ENCODE data around the gene ASPSCR1. TPM values are rescaled to one million over a fixed set of nuclear protein-coding genes. Genes with fewer than 3 reads are reported as not detected.
A peak's percentile ranks its signal among the peaks of the same experiment; 100 is the strongest.

ASPSCR1 gene
- total and polyA plus RNA-seq, 2 of the 13 experiments (the other 11 are each of a cell fraction or from before 2014, with no cell fraction given) = 274 to 314 TPM

DNA sequence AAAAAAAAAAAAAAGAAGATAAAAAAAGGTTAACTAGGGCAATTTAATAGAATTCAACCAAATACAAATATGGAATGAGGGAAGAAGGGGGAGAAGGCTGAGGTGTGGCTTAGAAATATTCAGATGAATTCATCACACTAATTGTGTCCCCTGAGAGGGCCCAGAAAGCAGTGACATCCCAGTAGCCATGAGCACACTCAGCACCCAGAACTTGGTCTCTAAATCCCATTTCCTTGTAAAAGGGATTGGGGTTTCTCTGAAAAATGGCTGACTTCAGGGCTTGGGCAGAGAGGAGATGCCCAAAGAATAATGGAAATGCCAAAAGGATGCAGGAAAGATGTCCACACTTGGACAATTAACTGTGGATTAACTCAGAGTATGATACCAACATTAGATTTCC lies 4.0 kb upstream of the ASPSCR1 start:
- POLR2A ChIA-PET = interaction anchor here (14.1 kb wide), 1 partner anchor 22 kb away, joined by 382 read pairs; no protein-coding TSS in a partner anchor
- ATAC-seq = no peak
- intact Hi-C loops (cut with micrococcal nuclease; ENCODE audit: unreplicated experiment) = loop anchor here (10.0 kb wide), 1 partner anchor 121 kb away; the partner anchor contains the start of gene FASN

DNA sequence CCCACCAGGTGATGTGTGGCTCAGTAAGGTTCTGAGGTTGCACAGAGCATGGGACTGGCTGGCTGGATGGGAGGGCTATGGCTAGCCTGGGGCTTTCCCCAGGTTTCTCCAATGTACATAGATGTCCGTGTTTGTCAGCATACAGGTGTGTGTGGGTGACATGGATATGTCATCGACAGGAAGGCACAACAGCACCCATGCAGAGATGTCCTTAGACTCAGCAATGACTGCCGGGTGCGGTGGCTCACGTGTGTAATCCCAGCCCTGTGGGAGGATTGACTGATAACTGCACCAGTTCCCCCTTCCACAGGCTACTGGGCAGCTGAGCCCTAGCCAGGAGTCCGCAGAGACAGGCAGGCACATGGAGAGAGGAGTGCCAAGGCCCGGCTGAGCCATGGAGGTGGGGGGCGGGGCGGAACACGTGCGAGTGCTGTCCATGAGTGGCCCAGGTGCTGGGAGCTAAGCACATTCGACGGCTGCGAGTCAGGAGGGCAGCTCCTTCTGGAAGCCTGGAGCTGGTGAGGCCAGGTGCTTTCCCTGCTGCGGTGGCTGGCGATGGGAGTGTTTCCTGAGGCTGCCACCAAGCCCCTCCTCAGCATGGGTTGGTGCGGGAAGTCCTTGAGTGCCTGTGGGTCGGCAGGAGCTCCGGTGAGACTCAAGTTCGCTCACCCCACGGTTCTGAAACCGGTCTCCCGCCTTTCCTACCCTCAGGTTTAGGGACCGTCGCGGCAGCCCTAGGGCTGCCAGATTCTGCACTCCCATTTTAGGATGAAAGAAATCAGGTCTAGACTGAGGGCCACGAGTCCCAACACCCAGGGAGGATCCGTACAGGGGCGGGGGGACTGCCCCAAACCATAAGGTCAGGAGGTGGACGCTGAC lies 858 bp upstream of the ASPSCR1 start:
- ChIA-PET CTCF (ENCODE audit: low intra/inter-chr PET ratio, low total read pairs) (interaction anchor here (5.6 kb wide), 1 partner anchor 17 kb away, joined by 25 read pairs; the partner anchor contains the start of gene NOTUM), POLR2A (interaction anchor here (0.9 to 14.1 kb wide), 10 partner anchors 9 to 250 kb away, joined by 3 to 382 read pairs (median 4); partner anchors contain the start of genes CENPX, LRRC45 and NOTUM)
- WGBS (ENCODE audit: low lambda C conversion rate) = 26% methylated on average over 25 of the region's 30 CpGs
- no peak for TF ChIP-seq DNMT3B (CRISPR knock-in tag; conservative IDR thresholded peaks at IDR 0.05)
- TF ChIP-seq, protein P1, sequence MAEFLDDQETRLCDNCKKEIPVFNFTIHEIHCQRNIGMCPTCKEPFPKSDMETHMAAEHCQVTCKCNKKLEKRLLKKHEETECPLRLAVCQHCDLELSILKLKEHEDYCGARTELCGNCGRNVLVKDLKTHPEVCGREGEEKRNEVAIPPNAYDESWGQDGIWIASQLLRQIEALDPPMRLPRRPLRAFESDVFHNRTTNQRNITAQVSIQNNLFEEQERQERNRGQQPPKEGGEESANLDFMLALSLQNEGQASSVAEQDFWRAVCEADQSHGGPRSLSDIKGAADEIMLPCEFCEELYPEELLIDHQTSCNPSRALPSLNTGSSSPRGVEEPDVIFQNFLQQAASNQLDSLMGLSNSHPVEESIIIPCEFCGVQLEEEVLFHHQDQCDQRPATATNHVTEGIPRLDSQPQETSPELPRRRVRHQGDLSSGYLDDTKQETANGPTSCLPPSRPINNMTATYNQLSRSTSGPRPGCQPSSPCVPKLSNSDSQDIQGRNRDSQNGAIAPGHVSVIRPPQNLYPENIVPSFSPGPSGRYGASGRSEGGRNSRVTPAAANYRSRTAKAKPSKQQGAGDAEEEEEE (CRISPR knock-in tag; IDR thresholded peaks at IDR 0.05; ENCODE audit: borderline replicate concordance) = peak; percentile 78; the same call in 1 of the 2 replicates
- TF ChIP-seq, protein P2, sequence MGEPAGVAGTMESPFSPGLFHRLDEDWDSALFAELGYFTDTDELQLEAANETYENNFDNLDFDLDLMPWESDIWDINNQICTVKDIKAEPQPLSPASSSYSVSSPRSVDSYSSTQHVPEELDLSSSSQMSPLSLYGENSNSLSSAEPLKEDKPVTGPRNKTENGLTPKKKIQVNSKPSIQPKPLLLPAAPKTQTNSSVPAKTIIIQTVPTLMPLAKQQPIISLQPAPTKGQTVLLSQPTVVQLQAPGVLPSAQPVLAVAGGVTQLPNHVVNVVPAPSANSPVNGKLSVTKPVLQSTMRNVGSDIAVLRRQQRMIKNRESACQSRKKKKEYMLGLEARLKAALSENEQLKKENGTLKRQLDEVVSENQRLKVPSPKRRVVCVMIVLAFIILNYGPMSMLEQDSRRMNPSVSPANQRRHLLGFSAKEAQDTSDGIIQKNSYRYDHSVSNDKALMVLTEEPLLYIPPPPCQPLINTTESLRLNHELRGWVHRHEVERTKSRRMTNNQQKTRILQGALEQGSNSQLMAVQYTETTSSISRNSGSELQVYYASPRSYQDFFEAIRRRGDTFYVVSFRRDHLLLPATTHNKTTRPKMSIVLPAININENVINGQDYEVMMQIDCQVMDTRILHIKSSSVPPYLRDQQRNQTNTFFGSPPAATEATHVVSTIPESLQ (CRISPR knock-in tag; conservative IDR thresholded peaks at IDR 0.05) = no peak
- TF ChIP-seq, protein P3, sequence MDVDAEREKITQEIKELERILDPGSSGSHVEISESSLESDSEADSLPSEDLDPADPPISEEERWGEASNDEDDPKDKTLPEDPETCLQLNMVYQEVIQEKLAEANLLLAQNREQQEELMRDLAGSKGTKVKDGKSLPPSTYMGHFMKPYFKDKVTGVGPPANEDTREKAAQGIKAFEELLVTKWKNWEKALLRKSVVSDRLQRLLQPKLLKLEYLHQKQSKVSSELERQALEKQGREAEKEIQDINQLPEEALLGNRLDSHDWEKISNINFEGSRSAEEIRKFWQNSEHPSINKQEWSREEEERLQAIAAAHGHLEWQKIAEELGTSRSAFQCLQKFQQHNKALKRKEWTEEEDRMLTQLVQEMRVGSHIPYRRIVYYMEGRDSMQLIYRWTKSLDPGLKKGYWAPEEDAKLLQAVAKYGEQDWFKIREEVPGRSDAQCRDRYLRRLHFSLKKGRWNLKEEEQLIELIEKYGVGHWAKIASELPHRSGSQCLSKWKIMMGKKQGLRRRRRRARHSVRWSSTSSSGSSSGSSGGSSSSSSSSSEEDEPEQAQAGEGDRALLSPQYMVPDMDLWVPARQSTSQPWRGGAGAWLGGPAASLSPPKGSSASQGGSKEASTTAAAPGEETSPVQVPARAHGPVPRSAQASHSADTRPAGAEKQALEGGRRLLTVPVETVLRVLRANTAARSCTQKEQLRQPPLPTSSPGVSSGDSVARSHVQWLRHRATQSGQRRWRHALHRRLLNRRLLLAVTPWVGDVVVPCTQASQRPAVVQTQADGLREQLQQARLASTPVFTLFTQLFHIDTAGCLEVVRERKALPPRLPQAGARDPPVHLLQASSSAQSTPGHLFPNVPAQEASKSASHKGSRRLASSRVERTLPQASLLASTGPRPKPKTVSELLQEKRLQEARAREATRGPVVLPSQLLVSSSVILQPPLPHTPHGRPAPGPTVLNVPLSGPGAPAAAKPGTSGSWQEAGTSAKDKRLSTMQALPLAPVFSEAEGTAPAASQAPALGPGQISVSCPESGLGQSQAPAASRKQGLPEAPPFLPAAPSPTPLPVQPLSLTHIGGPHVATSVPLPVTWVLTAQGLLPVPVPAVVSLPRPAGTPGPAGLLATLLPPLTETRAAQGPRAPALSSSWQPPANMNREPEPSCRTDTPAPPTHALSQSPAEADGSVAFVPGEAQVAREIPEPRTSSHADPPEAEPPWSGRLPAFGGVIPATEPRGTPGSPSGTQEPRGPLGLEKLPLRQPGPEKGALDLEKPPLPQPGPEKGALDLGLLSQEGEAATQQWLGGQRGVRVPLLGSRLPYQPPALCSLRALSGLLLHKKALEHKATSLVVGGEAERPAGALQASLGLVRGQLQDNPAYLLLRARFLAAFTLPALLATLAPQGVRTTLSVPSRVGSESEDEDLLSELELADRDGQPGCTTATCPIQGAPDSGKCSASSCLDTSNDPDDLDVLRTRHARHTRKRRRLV (CRISPR knock-in tag; IDR thresholded peaks at IDR 0.05) = 0 out of 2 replicates have a peak, but pooled peaks have one; percentile 17

More for the DNA sequence above, 4.0 kb upstream of the ASPSCR1 start:
- Histone ChIP-seq H3K9me3 (ENCODE audit: low read length) (peaks cover 13% of the 10 kb centered on the region), H4K20me1 (ENCODE audit: insufficient read depth, low read length) (no peaks in the 10 kb centered on the region), H3K4me3 (replicated peaks in 1 of 3; ENCODE audit: insufficient read depth in 1 of 3, low read depth in 2 of 3, low read length in 3 of 3) (no peak overlapping the region), H2AFZ (ENCODE audit: low read length) (no peak overlapping the region), H3K27me3 (ENCODE audit: control insufficient read depth in 1 of 2, insufficient read depth in 2 of 2, low read length in 2 of 2) (no peaks in the 10 kb centered on the region), H3K27ac (ENCODE audit: extremely low read length, insufficient read depth, low read length) (no peak overlapping the region), H3K36me3 (replicated peaks in 1 of 2; ENCODE audit: control insufficient read depth in 1 of 2, insufficient read depth in 2 of 2, low read length in 2 of 2) (no peaks in the 10 kb centered on the region), H3K4me2 (ENCODE audit: low read depth, low read length) (no peak overlapping the region), H3K4me1 (ENCODE audit: insufficient read depth, low read length) (peaks cover 33% of the 10 kb centered on the region), H3K79me2 (ENCODE audit: insufficient read depth, low read length) (peaks cover 12% of the 10 kb centered on the region), H3K9ac (ENCODE audit: insufficient read depth, low read depth, low read length) (no peak overlapping the region)
- DNase-seq (ENCODE audit: low spot score) (no peak), FAIRE-seq (no peak)
- BruUV-seq (replicated peaks) = no TSS peak
- TF ChIP-seq NFATC3 (CRISPR knock-in tag; IDR thresholded peaks at IDR 0.05) (no peak), ZNF605 (CRISPR knock-in tag; IDR thresholded peaks at IDR 0.05) (peak; percentile 100), ELF1 (CRISPR knock-in tag; IDR thresholded peaks at IDR 0.05) (no peak)
- CTCF ChIA-PET (ENCODE audit: low intra/inter-chr PET ratio, low total read pairs) = no interaction called here
- in situ Hi-C loops (cut with HindIII; ENCODE audit: extremely low pct_ligation_motif_present, low pct_unique_long_range_greater_than_20kb) = no loop called here

More for the DNA sequence above, 858 bp upstream of the ASPSCR1 start:
- H3K27ac ChIP-seq (ENCODE audit: extremely low read length, insufficient read depth, low read length) = peak overlapping the region; percentile 85
- ATAC-seq = peak; percentile 39
- H3K79me2 ChIP-seq (ENCODE audit: insufficient read depth, low read length) = peaks cover 26% of the 10 kb centered on the region
- peak overlapping the region; percentile 97 for H3K4me2 ChIP-seq (ENCODE audit: low read depth, low read length)
- H3K36me3 ChIP-seq (replicated peaks in 1 of 2; ENCODE audit: control insufficient read depth in 1 of 2, insufficient read depth in 2 of 2, low read length in 2 of 2) = peaks cover 1 to 13% of the 10 kb centered on the region in 2 experiments; a peak in 4 of 5 replicates
- in situ Hi-C loops (cut with HindIII; ENCODE audit: extremely low pct_ligation_motif_present, low pct_unique_long_range_greater_than_20kb) = no loop called here
- no peak overlapping the region for H2AFZ ChIP-seq (ENCODE audit: low read length)
- H3K4me1 ChIP-seq (ENCODE audit: insufficient read depth, low read length) = peaks cover 47% of the 10 kb centered on the region
- H4K20me1 ChIP-seq (ENCODE audit: insufficient read depth, low read length) = no peaks in the 10 kb centered on the region
- H3K9ac ChIP-seq (ENCODE audit: insufficient read depth, low read depth, low read length) = peak overlapping the region; percentile 95
- intact Hi-C loops (cut with micrococcal nuclease; ENCODE audit: unreplicated experiment) = loop anchor here (1.0 to 10.0 kb wide), 2 partner anchors 16 to 118 kb away; partner anchors contain the start of gene FASN
- TSS peak; percentile 86 for BruUV-seq (replicated peaks)
- DNase-seq (ENCODE audit: low spot score) = no peak
- peak overlapping the region; percentile 86 to 92 (median 87) for H3K4me3 ChIP-seq (replicated peaks in 1 of 3; ENCODE audit: insufficient read depth in 1 of 3, low read depth in 2 of 3, low read length in 3 of 3)
- H3K27me3 ChIP-seq (ENCODE audit: control insufficient read depth in 1 of 2, insufficient read depth in 2 of 2, low read length in 2 of 2) = no peaks in the 10 kb centered on the region
- FAIRE-seq = peak; percentile 12
- H3K9me3 ChIP-seq (ENCODE audit: low read length) = peaks cover 13% of the 10 kb centered on the region
